ENCODE results near the gene MLX.

MLX gene

GRCh38 chr17:42573095-42573494 lies 6.2 kb downstream of the MLX start:
- Mint-ChIP-seq H3K36me3 (ENCODE audit: low read depth) (peaks cover 62% of the 10 kb centered on the region), H3K27ac (no peak overlapping the region), H3K27me3 (ENCODE audit: low read depth) (no peaks in the 10 kb centered on the region), H3K4me3 (peak overlapping the region in 1 of 3 experiments; percentile 6), H3K9me3 (no peaks in the 10 kb centered on the region), H3K4me1 (peaks cover 26% of the 10 kb centered on the region)
- TF ChIP-seq CTCF (IDR thresholded peaks at IDR 0.05; ENCODE audit: unreplicated experiment in 3 of 3): no peak

- TF ChIP-seq CTCF (IDR thresholded peaks at IDR 0.05; ENCODE audit: unreplicated experiment in 3 of 3): no peak
- Mint-ChIP-seq H3K36me3 (ENCODE audit: low read depth) (peaks cover 57% of the 10 kb centered on the region), H3K9me3 (no peaks in the 10 kb centered on the region), H3K27ac (no peak overlapping the region), H3K4me3 (peak overlapping the region in 1 of 3 experiments; percentile 51), H3K27me3 (ENCODE audit: low read depth) (no peaks in the 10 kb centered on the region), H3K4me1 (peaks cover 31% of the 10 kb centered on the region)
These were observed 7.6 kb downstream of the MLX start for GRCh38 chr17:42574463-42574862.

GRCh38 chr17:42577140-42577531 lies 10.2 kb downstream of the MLX start:
- Mint-ChIP-seq H3K4me3 (peak overlapping the region; percentile 98 to 99 (median 98)), H3K36me3 (ENCODE audit: low read depth) (peaks cover 33% of the 10 kb centered on the region), H3K4me1 (peaks cover 31% of the 10 kb centered on the region), H3K27me3 (ENCODE audit: low read depth) (peaks cover 3% of the 10 kb centered on the region), H3K9me3 (no peaks in the 10 kb centered on the region), H3K27ac (peak overlapping the region; percentile 5 to 88 (median 64))
- TF ChIP-seq CTCF (IDR thresholded peaks at IDR 0.05; ENCODE audit: unreplicated experiment in 3 of 3): no peak

DNA sequence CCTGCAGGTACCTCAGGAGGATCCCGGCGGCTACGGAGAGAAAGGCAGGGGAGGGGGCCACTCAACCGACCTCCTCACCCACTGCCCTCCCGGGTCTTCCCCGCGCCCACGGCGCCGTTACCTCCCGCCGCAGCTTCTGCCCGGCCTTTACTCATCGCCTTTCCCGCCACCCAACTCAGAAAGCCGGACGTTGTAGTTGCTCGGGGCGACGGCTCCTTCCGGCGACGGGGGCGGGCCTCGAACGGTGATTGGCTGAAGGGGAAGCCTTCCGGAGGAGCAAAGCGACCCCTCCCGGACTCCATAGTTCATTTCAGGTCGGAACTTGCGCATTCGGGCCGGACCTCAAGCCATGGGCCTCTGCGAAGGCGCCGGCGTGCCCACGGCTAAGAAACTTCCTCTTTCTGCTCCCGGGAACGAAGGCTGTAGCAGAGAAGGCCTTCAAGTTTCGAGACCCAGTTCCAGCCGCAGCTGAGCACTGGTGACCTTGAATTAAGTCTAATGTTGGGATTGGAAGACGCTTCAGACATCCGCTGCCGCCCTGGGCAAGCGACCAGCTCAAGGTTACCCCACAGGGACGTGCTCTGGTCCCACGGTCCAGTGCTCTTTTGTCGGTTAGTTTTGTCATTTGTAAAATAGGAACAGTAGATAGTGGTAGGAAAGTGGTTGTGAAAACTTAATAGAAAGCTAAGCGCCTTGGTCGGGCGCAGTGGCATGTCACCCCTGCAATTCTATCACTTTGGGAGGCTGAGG lies 10.8 kb downstream of the MLX start, which contains the start of gene PSMC3IP:
PSMC3IP (minus strand) TSS at position 198 of the 750 bp plus-strand sequence; CDS start at position 155, 43 bp downstream.
- Mint-ChIP-seq H3K27ac (peak within 1 kb of the TSS; percentile 87 to 96 (median 88)), H3K9me3 (no peaks in the 10 kb centered on the region), H3K4me3 (peak within 1 kb of the TSS; percentile 98 to 99 (median 98)), H3K4me1 (peaks cover 31% of the 10 kb centered on the region), H3K27me3 (ENCODE audit: low read depth) (peaks cover 3% of the 10 kb centered on the region), H3K36me3 (ENCODE audit: low read depth) (peaks cover 32% of the 10 kb centered on the region)
- peak in 1 of 3 experiments; percentile 26 for TF ChIP-seq CTCF (IDR thresholded peaks at IDR 0.05; ENCODE audit: unreplicated experiment in 3 of 3)

GRCh38 chr17:42578282-42578869 lies 11.5 kb downstream of the MLX start:
- peaks cover 32% of the 10 kb centered on the region for H3K36me3 Mint-ChIP-seq (ENCODE audit: low read depth)
- H3K4me3 Mint-ChIP-seq: peak overlapping the region; percentile 98 to 99 (median 98)
- H3K27me3 Mint-ChIP-seq (ENCODE audit: low read depth): peaks cover 3% of the 10 kb centered on the region
- H3K27ac Mint-ChIP-seq: peak overlapping the region; percentile 87 to 96 (median 88)
- H3K9me3 Mint-ChIP-seq: no peaks in the 10 kb centered on the region
- TF ChIP-seq CTCF (IDR thresholded peaks at IDR 0.05; ENCODE audit: unreplicated experiment in 3 of 3): peak; percentile 74 to 75 (median 75)
- peaks cover 31% of the 10 kb centered on the region for H3K4me1 Mint-ChIP-seq

Measured in nephron (organoid).